Breast epithelium (tissue), 4 donors: ENCODE data around the gene TRPM5. TPM values are rescaled to one million over a fixed set of nuclear protein-coding genes. Genes with fewer than 3 reads are reported as not detected.
A peak's percentile ranks its signal among the peaks of the same experiment; 100 is the strongest.

Source experiments
- DNase-seq, 2 donors: peaks; one replicate each; pipeline ENCODE4 v3.0.0-alpha.2; 2019; ENCODE audit warnings: low spot score in 2 of 2
- H3K27ac ChIP-seq, 2 donors: fragments of 200-600 bp; sonication (generic) in 1 of 2; one replicate each; pipeline ENCODE4 v1.5.1; 2016 to 2019; ENCODE audit warnings: mild to moderate bottlenecking in 1 of 2
- H3K27me3 ChIP-seq, 2 donors: fragments of 200-600 bp; sonication (generic) in 1 of 2; one replicate each; pipeline versions ENCODE4 v1.5.1 to v1.6.0; 2017 to 2019; ENCODE audit warnings: control low read depth in 1 of 2, mild to moderate bottlenecking in 1 of 2
- H3K36me3 ChIP-seq: fragments of 200-600 bp; one replicate; pipeline ENCODE4 v1.5.1; 2019
- H3K4me1 ChIP-seq, 2 donors: fragments of 200-600 bp; sonication (generic); one replicate each; pipeline ENCODE4 v1.5.1; 2016 to 2019; ENCODE audit warnings: control low read depth in 1 of 2
- H3K4me3 ChIP-seq, 3 donors: fragments of 200-600 bp; sonication (generic); 1 replicate in 2 of 3; 2 replicates in 1 of 3; pipeline ENCODE4 v1.5.1; 2016 to 2019; ENCODE audit warnings: mild to moderate bottlenecking in 3 of 3, moderate library complexity in 2 of 3
- H3K9me3 ChIP-seq, 2 donors: fragments of 200-600 bp; sonication (generic) in 1 of 2; one replicate each; pipeline ENCODE4 v1.5.1; 2016 to 2019; ENCODE audit warnings: control low read depth in 1 of 2
- POLR2A ChIP-seq: fragments of 450-650 bp; IDR thresholded peaks from one replicate; pipeline ENCODE4 v1.6.1; 2016; ENCODE audit warnings: antibody characterized with exemption, mild to moderate bottlenecking, moderate library complexity
- POLR2AphosphoS5 ChIP-seq, 3 donors: sonication (generic); formaldehyde crosslinking; IDR thresholded peaks; one replicate each; pipeline ENCODE4 v1.6.1; 2017; ENCODE audit warnings: antibody characterized with exemption in 3 of 3
- intact Hi-C: fragments of 100-400 bp; cut with DNase I; formaldehyde crosslinking; loops from one replicate; pipeline ENCODE4 v1.15.1; 2023; ENCODE audit warnings: low total_unique reads
- total RNA-seq, 3 donors: library from RNA; depleted of rRNA; stranded (reverse); fragments of >200 nt; gene quantifications; one replicate each; pipeline ENCODE4 v1.1.0, GENCODE V29; 2016
- TF ChIP-seq, protein P1 (sequence below), 3 donors: fragments of 450-650 bp; IDR thresholded peaks; one replicate each; pipeline ENCODE4 v1.5.1; 2016 to 2017; ENCODE audit warnings: antibody characterized with exemption in 3 of 3, mild to moderate bottlenecking in 3 of 3, moderate library complexity in 3 of 3

TRPM5 gene
- total RNA-seq, 3 donors from 2014 or later, result not detected

DNA sequence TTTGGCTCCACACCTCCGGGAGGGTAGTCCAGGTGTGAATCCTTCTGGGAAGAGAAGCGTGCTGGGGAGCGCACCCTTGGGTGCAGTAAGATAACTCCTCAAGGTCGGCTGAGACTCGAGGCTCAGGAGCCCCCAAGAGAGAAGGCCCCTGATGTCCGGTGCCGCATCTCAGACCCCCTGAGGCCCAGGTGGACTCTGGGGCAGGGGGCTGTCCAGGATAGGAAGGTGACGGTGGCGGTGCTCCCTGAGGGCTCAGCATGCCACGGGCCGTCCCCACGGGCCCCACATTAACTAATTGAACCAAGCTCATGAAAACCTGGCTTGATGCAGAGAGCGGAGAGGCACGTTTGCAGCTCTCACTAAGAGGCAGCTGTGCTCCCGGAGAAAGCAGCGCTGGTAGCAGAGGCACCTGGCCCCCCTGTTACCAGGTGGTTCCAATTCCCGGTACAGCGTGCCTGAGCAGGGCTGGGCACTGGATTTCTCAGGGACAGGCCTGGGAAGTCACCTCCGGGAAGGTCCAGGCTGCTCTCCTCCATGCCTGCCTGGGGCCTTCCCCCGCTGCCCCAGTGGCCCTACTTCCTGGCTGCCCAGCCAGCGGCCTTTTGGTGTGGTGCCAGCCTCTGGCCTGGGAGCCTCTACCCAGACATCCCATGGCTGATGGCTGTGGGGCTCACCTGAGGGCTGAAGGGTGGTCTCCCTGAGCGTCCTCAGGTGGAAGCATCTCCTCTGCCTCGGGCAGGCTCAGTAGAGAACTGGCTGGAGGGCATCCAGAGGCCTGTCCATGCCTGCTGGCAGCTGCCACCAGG is 1.6 kb upstream of the TRPM5 start:
- Histone ChIP-seq H3K4me1 (no peaks in the 10 kb centered on the region), H3K36me3 (no peaks in the 10 kb centered on the region), H3K9me3 (no peaks in the 10 kb centered on the region), H3K27me3 (no peaks in the 10 kb centered on the region), H3K27ac (no peak overlapping the region), H3K4me3 (peak overlapping the region; percentile 37 to 73 (median 54))
- DNase-seq, result no peak
- TF ChIP-seq POLR2AphosphoS5 (IDR thresholded peaks at IDR 0.05), result no peak
- intact Hi-C loops, result no loop called here

DNA sequence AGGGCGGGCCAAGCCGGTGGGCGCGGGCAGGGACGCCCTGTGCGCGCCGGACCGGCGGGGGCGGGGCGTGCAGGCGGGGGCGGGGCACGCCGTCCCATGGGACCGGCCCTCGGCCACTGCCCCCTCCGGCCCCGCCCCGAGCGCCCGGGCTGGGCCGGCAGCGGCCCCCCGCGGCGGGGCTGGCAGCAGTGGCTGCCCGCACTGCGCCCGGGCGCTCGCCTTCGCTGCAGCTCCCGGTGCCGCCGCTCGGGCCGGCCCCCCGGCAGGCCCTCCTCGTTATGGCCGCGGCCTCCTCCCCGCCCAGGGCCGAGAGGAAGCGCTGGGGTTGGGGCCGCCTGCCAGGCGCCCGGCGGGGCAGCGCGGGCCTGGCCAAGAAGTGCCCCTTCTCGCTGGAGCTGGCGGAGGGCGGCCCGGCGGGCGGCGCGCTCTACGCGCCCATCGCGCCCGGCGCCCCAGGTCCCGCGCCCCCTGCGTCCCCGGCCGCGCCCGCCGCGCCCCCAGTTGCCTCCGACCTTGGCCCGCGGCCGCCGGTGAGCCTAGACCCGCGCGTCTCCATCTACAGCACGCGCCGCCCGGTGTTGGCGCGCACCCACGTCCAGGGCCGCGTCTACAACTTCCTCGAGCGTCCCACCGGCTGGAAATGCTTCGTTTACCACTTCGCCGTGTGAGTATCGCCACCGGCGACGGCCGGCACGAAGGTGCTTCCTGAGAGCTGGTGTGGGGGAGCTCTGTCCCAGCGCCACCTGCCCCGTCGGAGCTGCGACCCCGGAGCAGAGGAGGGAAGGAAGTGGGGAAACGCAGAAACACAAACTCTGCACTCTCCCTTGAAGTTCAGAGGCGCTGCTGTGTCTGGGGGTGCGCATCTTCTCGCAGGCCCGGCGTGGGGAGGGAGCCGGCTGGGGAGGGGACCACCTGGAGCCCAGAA is 769 bp upstream of the TRPM5 start, which contains the start of gene KCNQ1:
Gene KCNQ1 (plus strand): TSS at position 188 of the 925 bp plus-strand sequence. CDS start 91 bp downstream, at position 279.
- H3K27me3 ChIP-seq, result no peaks in the 10 kb centered on the region
- H3K36me3 ChIP-seq, result no peaks in the 10 kb centered on the region
- TF ChIP-seq, protein P1, sequence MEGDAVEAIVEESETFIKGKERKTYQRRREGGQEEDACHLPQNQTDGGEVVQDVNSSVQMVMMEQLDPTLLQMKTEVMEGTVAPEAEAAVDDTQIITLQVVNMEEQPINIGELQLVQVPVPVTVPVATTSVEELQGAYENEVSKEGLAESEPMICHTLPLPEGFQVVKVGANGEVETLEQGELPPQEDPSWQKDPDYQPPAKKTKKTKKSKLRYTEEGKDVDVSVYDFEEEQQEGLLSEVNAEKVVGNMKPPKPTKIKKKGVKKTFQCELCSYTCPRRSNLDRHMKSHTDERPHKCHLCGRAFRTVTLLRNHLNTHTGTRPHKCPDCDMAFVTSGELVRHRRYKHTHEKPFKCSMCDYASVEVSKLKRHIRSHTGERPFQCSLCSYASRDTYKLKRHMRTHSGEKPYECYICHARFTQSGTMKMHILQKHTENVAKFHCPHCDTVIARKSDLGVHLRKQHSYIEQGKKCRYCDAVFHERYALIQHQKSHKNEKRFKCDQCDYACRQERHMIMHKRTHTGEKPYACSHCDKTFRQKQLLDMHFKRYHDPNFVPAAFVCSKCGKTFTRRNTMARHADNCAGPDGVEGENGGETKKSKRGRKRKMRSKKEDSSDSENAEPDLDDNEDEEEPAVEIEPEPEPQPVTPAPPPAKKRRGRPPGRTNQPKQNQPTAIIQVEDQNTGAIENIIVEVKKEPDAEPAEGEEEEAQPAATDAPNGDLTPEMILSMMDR (IDR thresholded peaks at IDR 0.05), result no peak
- TF ChIP-seq POLR2A, result no peak
- TF ChIP-seq POLR2AphosphoS5 (IDR thresholded peaks at IDR 0.05), result no peak
- no peaks in the 10 kb centered on the region for H3K9me3 ChIP-seq
- peak within 1 kb of the TSS; percentile 37 to 73 (median 54) for H3K4me3 ChIP-seq
- no peaks in the 10 kb centered on the region for H3K4me1 ChIP-seq
- no peak for DNase-seq
- intact Hi-C loops, result no loop called here
- no peak within 1 kb of the TSS for H3K27ac ChIP-seq

DNA sequence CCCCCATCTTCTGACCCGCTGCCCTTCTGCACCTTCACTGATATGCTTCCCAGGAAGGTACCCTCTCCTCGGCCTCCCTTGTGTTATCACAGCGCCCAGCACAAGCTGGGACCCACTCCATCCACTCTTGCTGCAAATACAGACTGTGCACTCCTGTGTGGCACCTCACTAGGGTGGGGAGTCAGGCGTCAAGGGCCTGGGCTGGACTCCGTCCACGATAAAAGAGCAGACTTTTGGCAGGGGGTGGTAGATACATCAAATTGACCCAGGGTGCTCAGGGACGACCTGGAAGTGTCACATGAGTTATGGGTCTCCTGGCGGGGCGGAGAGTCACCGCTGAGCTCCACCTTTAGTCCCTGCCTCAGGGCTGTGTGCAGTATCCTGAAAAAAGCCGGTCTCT is 908 bp downstream of the TRPM5 start:
- no peak for TF ChIP-seq POLR2AphosphoS5 (IDR thresholded peaks at IDR 0.05)
- TF ChIP-seq POLR2A, result no peak
- TF ChIP-seq, protein P1 (IDR thresholded peaks at IDR 0.05), result no peak
- Histone ChIP-seq H3K27ac (no peak overlapping the region), H3K4me1 (no peaks in the 10 kb centered on the region), H3K9me3 (no peaks in the 10 kb centered on the region), H3K27me3 (no peaks in the 10 kb centered on the region), H3K4me3 (no peak overlapping the region), H3K36me3 (no peaks in the 10 kb centered on the region)
- no peak for DNase-seq
- intact Hi-C loops, result no loop called here

DNA sequence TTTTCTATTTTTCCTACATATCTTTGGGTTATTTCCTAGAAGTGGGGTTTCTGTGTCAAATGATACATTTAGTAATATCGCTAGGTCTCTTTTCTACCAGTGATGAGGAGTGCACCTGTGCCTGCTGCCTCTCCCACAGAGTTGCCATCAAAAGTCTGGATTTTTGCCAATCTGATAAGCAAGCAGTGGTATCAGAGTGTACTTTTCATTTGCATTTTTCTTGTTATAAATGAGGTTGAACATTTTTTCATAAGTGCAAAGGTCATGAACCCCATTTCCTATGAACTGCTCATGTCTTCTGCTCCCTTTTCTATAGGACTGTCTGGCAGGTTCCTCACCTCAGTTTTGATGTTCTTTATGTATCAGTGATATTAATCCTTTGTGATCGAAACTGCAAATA is 1.7 kb downstream of the TRPM5 start:
- intact Hi-C loops, result no loop called here
- H3K9me3 ChIP-seq, result no peaks in the 10 kb centered on the region
- DNase-seq, result no peak
- no peaks in the 10 kb centered on the region for H3K27me3 ChIP-seq
- no peak overlapping the region for H3K4me3 ChIP-seq
- no peak for TF ChIP-seq POLR2AphosphoS5 (IDR thresholded peaks at IDR 0.05)
- TF ChIP-seq, protein P1 (IDR thresholded peaks at IDR 0.05), result no peak
- no peak for TF ChIP-seq POLR2A
- no peak overlapping the region for H3K27ac ChIP-seq
- H3K36me3 ChIP-seq, result no peaks in the 10 kb centered on the region
- no peaks in the 10 kb centered on the region for H3K4me1 ChIP-seq

DNA sequence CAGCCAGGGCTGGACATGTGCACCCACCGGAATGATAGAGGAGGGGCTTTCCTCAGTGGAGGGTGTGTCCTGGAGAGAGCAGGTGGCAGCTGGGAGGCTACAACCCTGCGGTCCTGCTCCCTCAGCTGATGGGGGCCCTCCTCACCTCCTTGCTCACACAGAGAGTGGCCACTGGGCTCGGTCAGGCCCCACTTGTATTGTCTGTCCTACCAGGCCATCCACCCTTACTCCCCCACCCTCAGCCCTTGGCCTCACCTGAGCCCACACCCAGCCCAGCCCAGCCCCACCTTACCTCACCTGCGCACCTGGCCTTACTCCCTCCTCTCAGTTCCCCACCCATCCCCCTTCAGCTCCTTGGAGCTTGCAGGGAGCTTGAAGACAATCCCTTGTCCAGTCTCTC is 3.1 kb downstream of the TRPM5 start:
- TF ChIP-seq POLR2AphosphoS5 (IDR thresholded peaks at IDR 0.05), result no peak
- no peak for DNase-seq
- peaks cover 0 to 7% of the 10 kb centered on the region in 2 donors for H3K27me3 ChIP-seq

More for the DNA sequence above, 3.1 kb downstream of the TRPM5 start:
- Histone ChIP-seq H3K4me3 (no peak overlapping the region), H3K27ac (no peak overlapping the region), H3K36me3 (no peaks in the 10 kb centered on the region), H3K9me3 (no peaks in the 10 kb centered on the region), H3K4me1 (no peaks in the 10 kb centered on the region)
- intact Hi-C loops, result no loop called here
